Sigmoid colon (tissue), 7 donors: Measurements from ENCODE around the gene MCOLN2. TPM values are rescaled to one million over a fixed set of nuclear protein-coding genes. Genes with fewer than 3 reads are reported as not detected.
"Not testable (repeated sequence)": the region's sequence is repeated elsewhere in the genome, so short reads cannot be mapped to it uniquely, and the experiment has no call there.

Source experiments
- DNase-seq: peaks from one replicate; pipeline ENCODE4 v3.0.0-alpha.2; 2019
- H3K27ac ChIP-seq, 4 donors: fragments of 200-600 bp; sonication (generic); one replicate each; pipeline ENCODE4 v1.5.1; 2016 to 2019; ENCODE audit warnings: mild to moderate bottlenecking in 1 of 4
- H3K27me3 ChIP-seq, 3 donors: fragments of 200-600 bp; sonication (generic); one replicate each; pipeline ENCODE4 v1.5.1; 2019; ENCODE audit warnings: mild to moderate bottlenecking in 1 of 3
- H3K36me3 ChIP-seq, 4 donors: fragments of 200-600 bp; sonication (generic); one replicate each; pipeline ENCODE4 v1.5.1; 2016 to 2019
- H3K4me1 ChIP-seq, 4 donors: fragments of 200-600 bp; sonication (generic); one replicate each; pipeline ENCODE4 v1.5.1; 2017 to 2019
- H3K4me3 ChIP-seq, 4 donors: fragments of 200-600 bp; sonication (generic); one replicate each; pipeline ENCODE4 v1.5.1; 2017 to 2019; ENCODE audit warnings: mild to moderate bottlenecking in 2 of 4, moderate library complexity in 1 of 4
- H3K9me3 ChIP-seq, 4 donors: fragments of 200-600 bp in 3 of 4; sonication (generic) in 3 of 4; one replicate each; pipeline versions ENCODE4 v1.5.1 to v1.6.1; 2013 to 2019
- CTCF ChIP-seq, 4 experiments: fragments of 450-650 bp in 3 of 4; fragments of 200-600 bp in 1 of 4; IDR thresholded peaks; one replicate each; pipeline ENCODE4 v1.5.1; 2016 to 2019; ENCODE audit warnings: antibody characterized with exemption in 4 of 4, mild to moderate bottlenecking in 3 of 4, moderate library complexity in 2 of 4
- EP300 ChIP-seq, 4 donors: sonication (generic); formaldehyde crosslinking; IDR thresholded peaks; one replicate each; pipeline ENCODE4 v1.6.1; 2017; ENCODE audit warnings: antibody characterized with exemption in 4 of 4
- POLR2A ChIP-seq, 2 donors: fragments of 450-650 bp; IDR thresholded peaks; one replicate each; pipeline ENCODE4 v1.6.1; 2016; ENCODE audit warnings: antibody characterized with exemption in 2 of 2, mild to moderate bottlenecking in 2 of 2, moderate library complexity in 2 of 2
- POLR2AphosphoS5 ChIP-seq, 4 donors: sonication (generic); formaldehyde crosslinking; IDR thresholded peaks; one replicate each; pipeline ENCODE4 v1.6.1; 2017; ENCODE audit warnings: antibody characterized with exemption in 4 of 4
- WGBS, 2 donors: extraction: QIAGEN DNeasy Blood & Tissue Kit; methylation state at CpG; one replicate each; pipeline ENCODE4 v1.1.7; 2013; 5-methylcytosine and 5-hydroxymethylcytosine counted together
- intact Hi-C: fragments of 100-400 bp; cut with DNase I; formaldehyde crosslinking; loops from one replicate; pipeline ENCODE4 v1.15.1; 2023
- polyA plus RNA-seq, 3 donors: library from polyadenylated mRNA; stranded (reverse); fragments of 200-250 nt; gene quantifications; one replicate each; pipeline ENCODE4 v1.2.3, GENCODE V29; 2013
- total RNA-seq, 4 donors: library from RNA; depleted of rRNA; stranded (reverse); fragments of >200 nt; gene quantifications; one replicate each; pipeline ENCODE4 v1.1.0, GENCODE V29; 2016
- donor health status: healthy with polysubstance abuse.
- donor health status: Bipolar disorder and iron deficiency.
- donor health status: healthy.

The MCOLN2 gene
- total and polyA plus RNA-seq, 7 donors: 0.54 to 15.0 (median 4.9) TPM

DNA sequence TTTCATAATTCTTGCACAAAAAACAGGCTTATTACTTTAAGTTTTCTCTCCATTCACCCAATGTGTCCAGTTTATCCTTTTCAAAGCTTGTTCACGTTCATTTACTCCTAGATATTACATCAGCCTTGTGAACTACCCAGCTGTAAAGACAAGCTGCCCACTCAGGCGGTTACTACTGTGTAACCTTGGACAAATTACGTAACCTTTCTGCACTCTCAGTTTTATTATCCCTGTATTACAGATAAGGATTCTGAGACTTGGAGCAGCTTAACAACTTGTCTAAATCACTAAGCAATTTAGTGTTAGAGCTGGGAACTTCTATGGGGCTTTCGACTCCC, 83.4 kb downstream of the MCOLN2 start:
- H3K27ac ChIP-seq: no peak overlapping the region
- TF ChIP-seq POLR2AphosphoS5 (IDR thresholded peaks at IDR 0.05) (no peak), POLR2A (IDR thresholded peaks at IDR 0.05) (no peak), EP300 (IDR thresholded peaks at IDR 0.05) (no peak), CTCF (IDR thresholded peaks at IDR 0.05) (no peak)
- DNase-seq: no peak
- WGBS, 2 donors: 11 to 52% methylated on average over 4 of the region's 4 CpGs
- no peaks in the 10 kb centered on the region for H3K4me1 ChIP-seq
- intact Hi-C loops: no loop called here
- H3K27me3 ChIP-seq: no peaks in the 10 kb centered on the region
- no peaks in the 10 kb centered on the region for H3K36me3 ChIP-seq
- H3K9me3 ChIP-seq: no peaks in the 10 kb centered on the region
- no peak overlapping the region for H3K4me3 ChIP-seq

DNA sequence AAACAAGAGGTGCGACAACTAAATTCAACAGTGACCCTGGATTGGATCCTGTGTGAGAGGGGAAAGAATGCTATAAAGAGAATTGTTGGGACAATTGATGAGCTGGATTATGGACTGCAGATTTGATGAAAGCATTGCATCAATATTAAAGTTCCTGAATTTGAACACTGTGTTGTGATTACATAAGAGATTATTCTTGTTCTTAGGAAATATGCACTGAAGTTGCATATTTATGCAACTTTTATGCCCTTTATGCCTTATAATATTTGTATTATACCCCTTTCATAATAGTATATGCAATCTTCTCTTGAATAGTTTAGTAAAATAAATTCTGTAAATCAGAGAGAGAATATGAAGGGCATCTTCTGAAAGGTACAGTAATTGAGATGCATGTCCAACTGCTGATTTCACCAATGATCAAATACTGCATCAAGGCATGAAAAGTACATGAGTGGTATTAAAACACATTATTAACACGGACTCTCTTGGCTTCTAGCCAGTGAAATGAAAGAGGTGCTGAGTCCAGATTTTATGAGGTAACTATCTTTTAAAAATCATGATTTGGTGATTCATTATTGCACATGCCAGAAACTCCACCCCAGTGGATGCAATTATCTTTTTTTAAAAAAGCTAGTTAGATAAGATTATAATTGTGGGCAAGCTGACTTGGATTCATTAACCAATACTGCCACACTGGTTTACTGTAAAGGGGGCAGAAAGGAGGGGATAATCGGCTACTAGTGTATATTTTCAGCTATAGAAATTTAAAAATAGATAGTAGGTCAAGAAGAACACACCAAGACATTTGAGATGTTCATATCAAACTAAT, 84.0 kb downstream of the MCOLN2 start:
- WGBS, 2 donors: 43 to 72% methylated on average over 3 of the region's 3 CpGs
- intact Hi-C loops: no loop called here
- Histone ChIP-seq H3K4me1 (no peaks in the 10 kb centered on the region), H3K4me3 (no peak overlapping the region), H3K27ac (no peak overlapping the region), H3K36me3 (no peaks in the 10 kb centered on the region), H3K9me3 (no peaks in the 10 kb centered on the region), H3K27me3 (no peaks in the 10 kb centered on the region)
- TF ChIP-seq POLR2A (IDR thresholded peaks at IDR 0.05): no peak
- TF ChIP-seq EP300 (IDR thresholded peaks at IDR 0.05): no peak
- no peak for TF ChIP-seq CTCF (IDR thresholded peaks at IDR 0.05)
- TF ChIP-seq POLR2AphosphoS5 (IDR thresholded peaks at IDR 0.05): no peak
- DNase-seq: no peak

- H3K4me3 ChIP-seq, H3K4me1 ChIP-seq, H3K9me3 ChIP-seq, H3K27me3 ChIP-seq, H3K36me3 ChIP-seq, H3K27ac ChIP-seq, DNase-seq, intact Hi-C loops: not testable (repeated sequence)
- 81 to 83% methylated on average over 4 of the region's 4 CpGs for WGBS, 2 donors
Measured at GRCh38 chr1:84908746-84909464, 88.0 kb downstream of the MCOLN2 start.

DNA sequence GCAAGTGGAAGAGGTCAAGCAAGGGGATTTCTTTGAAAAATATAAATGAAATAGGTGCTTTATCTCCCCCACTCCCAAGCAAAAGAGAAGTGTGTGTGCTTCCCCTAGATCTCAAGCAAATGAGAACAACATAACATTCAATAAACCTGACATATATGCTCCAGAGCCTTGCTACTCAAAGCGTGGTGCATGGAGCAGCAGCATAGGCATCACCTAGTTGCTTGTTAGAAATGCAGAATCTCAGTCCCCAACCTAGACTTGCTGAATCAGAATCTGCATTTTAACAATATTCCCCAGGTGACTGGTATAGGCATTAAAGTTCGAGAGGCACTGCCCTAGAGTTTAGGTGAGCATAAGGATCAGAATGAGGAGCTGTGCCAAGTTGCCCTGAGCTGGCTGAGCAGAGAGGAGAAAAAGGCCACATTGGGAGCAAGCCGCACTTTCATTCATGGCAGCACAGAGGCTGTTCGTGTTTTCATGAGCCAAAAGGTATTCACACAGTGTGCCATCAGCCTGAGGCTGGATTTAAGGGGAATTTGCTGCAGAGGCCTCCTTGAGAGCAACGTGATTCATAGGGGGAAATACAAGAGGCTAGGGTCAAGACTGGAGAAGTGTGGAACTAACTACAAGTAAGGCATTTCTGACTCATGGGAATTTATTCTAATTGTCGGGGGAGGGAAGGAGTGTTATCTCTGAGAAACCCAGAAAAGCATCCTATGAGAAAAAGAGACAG, 89.7 kb downstream of the MCOLN2 start:
- 84 to 90% methylated on average over 6 of the region's 6 CpGs for WGBS, 2 donors
- no peak for TF ChIP-seq POLR2AphosphoS5 (IDR thresholded peaks at IDR 0.05)
- no peak for TF ChIP-seq CTCF (IDR thresholded peaks at IDR 0.05)
- TF ChIP-seq POLR2A (IDR thresholded peaks at IDR 0.05): no peak
- no peak for TF ChIP-seq EP300 (IDR thresholded peaks at IDR 0.05)
- peaks cover 0 to 2% (median 0%) of the 10 kb centered on the region in 4 donors for H3K9me3 ChIP-seq
- no peaks in the 10 kb centered on the region for H3K4me1 ChIP-seq
- no peak overlapping the region for H3K4me3 ChIP-seq
- intact Hi-C loops: no loop called here
- no peaks in the 10 kb centered on the region for H3K27me3 ChIP-seq
- no peaks in the 10 kb centered on the region for H3K36me3 ChIP-seq
- no peak overlapping the region for H3K27ac ChIP-seq
- no peak for DNase-seq

DNA sequence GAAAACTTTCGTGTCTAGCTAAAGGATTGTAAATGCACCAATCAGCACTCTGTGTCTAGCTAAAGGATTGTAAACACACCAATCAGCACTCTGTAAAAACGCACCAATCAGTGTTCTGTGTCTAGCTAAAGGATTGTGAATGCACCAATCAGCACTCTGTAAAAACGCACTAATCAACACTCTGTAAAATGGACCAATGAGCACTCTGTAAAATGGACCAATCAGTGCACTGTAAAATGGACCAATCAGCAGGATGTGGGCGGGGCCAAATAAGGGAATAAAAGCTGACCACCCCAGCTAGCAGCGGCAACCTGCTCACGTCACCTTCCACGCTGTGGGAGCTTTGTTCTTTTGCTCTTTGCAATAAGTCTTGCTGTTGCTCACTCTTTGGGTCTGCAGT, 94.2 kb downstream of the MCOLN2 start:
- H3K36me3 ChIP-seq, H3K4me3 ChIP-seq, H3K4me1 ChIP-seq, intact Hi-C loops, H3K9me3 ChIP-seq, DNase-seq, H3K27me3 ChIP-seq, H3K27ac ChIP-seq: not testable (repeated sequence)
- 86 to 91% methylated on average over 7 of the region's 7 CpGs for WGBS, 2 donors
